Left lung (tissue), 10 donors: ENCODE data around the gene DNM3. TPM values are rescaled to one million over a fixed set of nuclear protein-coding genes. Genes with fewer than 3 reads are reported as not detected.

Experiments used
- ATAC-seq: fragments of 200-7000 bp; cut with Tn5 transposase; one replicate; pipeline ENCODE4 v1.9.1; 2020; ENCODE audit warnings: moderate library complexity
- DNase-seq, 4 donors: peaks; one replicate each; pipeline ENCODE4 v3.0.0-alpha.2; 2013 to 2020
- H3K27ac ChIP-seq, 2 donors: fragments of 200-600 bp; sonication (generic) in 1 of 2; one replicate each; pipeline versions ENCODE4 v1.5.0 to v1.8.0; 2020 to 2021
- H3K27me3 ChIP-seq, 2 donors: fragments of 200-600 bp; sonication (generic) in 1 of 2; one replicate each; pipeline versions ENCODE4 v1.5.0 to v1.8.0; 2020 to 2021
- H3K36me3 ChIP-seq, 2 donors: fragments of 200-600 bp; sonication (generic) in 1 of 2; one replicate each; pipeline versions ENCODE4 v1.5.0 to v1.8.0; 2020 to 2021
- H3K4me1 ChIP-seq, 2 donors: fragments of 200-600 bp; one replicate each; pipeline ENCODE4 v1.8.0; 2021
- H3K4me3 ChIP-seq, 2 donors: fragments of 200-600 bp; sonication (generic) in 1 of 2; one replicate each; pipeline versions ENCODE4 v1.5.0 to v1.8.0; 2020 to 2021; ENCODE audit warnings: mild to moderate bottlenecking in 1 of 2
- H3K9me3 ChIP-seq, 2 donors: fragments of 200-600 bp; sonication (generic) in 1 of 2; one replicate each; pipeline versions ENCODE4 v1.5.0 to v1.8.0; 2020 to 2021
- CTCF ChIP-seq, 2 donors: fragments of 200-600 bp; sonication (generic) in 1 of 2; IDR thresholded peaks; one replicate each; pipeline versions ENCODE4 v1.5.0 to v1.8.0; 2021; ENCODE audit warnings: antibody characterized with exemption in 2 of 2
- intact Hi-C, 2 donors: fragments of 100-400 bp; cut with DNase I; formaldehyde crosslinking; loops; one replicate each; pipeline versions ENCODE4 v1.11.2 to v1.14.2; 2022
- polyA plus RNA-seq, 6 donors: library from polyadenylated mRNA; unstranded; fragments of 120-200 nt; gene quantifications; one replicate each; pipeline ENCODE4 v1.2.1, GENCODE V29; 2013; ENCODE audit not compliant: insufficient read length in 6 of 6
- total RNA-seq, 2 donors: library from RNA; stranded (reverse); fragmentation: NEBNext Ultra II Directional; extraction: Animal tissue kit (Norgen Biotek cat#: 25700); gene quantifications; one replicate each; pipeline ENCODE4 v1.2.1, GENCODE V29; 2021
- donor health status: DM: no; HTN: yes; CAD: no.
- donor health status: DM: no; HTN: no; CAD: no.

DNM3 gene
- total and polyA plus RNA-seq, 8 donors, result 5.2 to 7.7 (median 6.3) TPM

GRCh38 chr1:172004671-172005070 is 163.4 kb downstream of the DNM3 start:
- intact Hi-C loops, result loop anchor here in 1 of 2 donors (10.0 kb wide), 2 partner anchors 400 to 430 kb away; no protein-coding TSS in a partner anchor
- DNase-seq, result no peak
- no peak overlapping the region for H3K27ac ChIP-seq
- H3K9me3 ChIP-seq, result no peaks in the 10 kb centered on the region
- TF ChIP-seq CTCF (IDR thresholded peaks at IDR 0.05), result no peak
- H3K27me3 ChIP-seq, result no peaks in the 10 kb centered on the region
- H3K4me3 ChIP-seq, result no peak overlapping the region
- H3K4me1 ChIP-seq, result no peaks in the 10 kb centered on the region
- ATAC-seq, result no peak
- H3K36me3 ChIP-seq, result no peaks in the 10 kb centered on the region

DNA sequence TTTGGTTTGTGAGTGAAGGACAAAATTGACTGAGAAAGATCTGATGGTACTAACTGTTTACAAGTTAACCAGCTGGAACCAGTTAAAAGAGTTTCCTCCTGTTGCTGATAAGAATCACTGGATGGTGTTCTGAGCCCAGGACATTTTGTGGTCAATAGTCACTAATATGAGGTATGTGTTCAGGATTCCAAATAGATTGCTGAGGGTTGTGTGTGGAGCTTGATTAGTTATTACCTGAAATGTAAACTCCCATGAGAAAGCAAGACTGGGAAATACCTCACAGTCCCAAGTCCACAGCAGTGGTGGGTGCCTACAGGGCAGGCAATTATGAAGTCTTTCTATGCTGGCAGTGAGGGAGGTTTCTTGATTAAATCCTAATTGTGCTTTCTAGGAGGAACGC is 164.6 kb downstream of the DNM3 start:
- no peak overlapping the region for H3K27ac ChIP-seq
- no peak overlapping the region for H3K4me3 ChIP-seq
- H3K36me3 ChIP-seq, result no peaks in the 10 kb centered on the region
- no peaks in the 10 kb centered on the region for H3K4me1 ChIP-seq
- TF ChIP-seq CTCF (IDR thresholded peaks at IDR 0.05), result no peak
- no peak for DNase-seq
- ATAC-seq, result no peak
- intact Hi-C loops, result loop anchor here in 1 of 2 donors (10.0 kb wide), 2 partner anchors 399 to 429 kb away; no protein-coding TSS in a partner anchor
- H3K9me3 ChIP-seq, result peaks cover 0 to 4% of the 10 kb centered on the region in 2 donors
- no peaks in the 10 kb centered on the region for H3K27me3 ChIP-seq

GRCh38 chr1:172006660-172007059 is 165.4 kb downstream of the DNM3 start:
- no peaks in the 10 kb centered on the region for H3K36me3 ChIP-seq
- H3K27me3 ChIP-seq, result no peaks in the 10 kb centered on the region
- no peak for DNase-seq
- no peak for TF ChIP-seq CTCF (IDR thresholded peaks at IDR 0.05)
- intact Hi-C loops, result loop anchor here in 1 of 2 donors (10.0 kb wide), 2 partner anchors 398 to 428 kb away; no protein-coding TSS in a partner anchor
- no peak overlapping the region for H3K27ac ChIP-seq
- no peaks in the 10 kb centered on the region for H3K4me1 ChIP-seq
- no peak for ATAC-seq
- H3K4me3 ChIP-seq, result no peak overlapping the region
- peaks cover 0 to 4% of the 10 kb centered on the region in 2 donors for H3K9me3 ChIP-seq

DNA sequence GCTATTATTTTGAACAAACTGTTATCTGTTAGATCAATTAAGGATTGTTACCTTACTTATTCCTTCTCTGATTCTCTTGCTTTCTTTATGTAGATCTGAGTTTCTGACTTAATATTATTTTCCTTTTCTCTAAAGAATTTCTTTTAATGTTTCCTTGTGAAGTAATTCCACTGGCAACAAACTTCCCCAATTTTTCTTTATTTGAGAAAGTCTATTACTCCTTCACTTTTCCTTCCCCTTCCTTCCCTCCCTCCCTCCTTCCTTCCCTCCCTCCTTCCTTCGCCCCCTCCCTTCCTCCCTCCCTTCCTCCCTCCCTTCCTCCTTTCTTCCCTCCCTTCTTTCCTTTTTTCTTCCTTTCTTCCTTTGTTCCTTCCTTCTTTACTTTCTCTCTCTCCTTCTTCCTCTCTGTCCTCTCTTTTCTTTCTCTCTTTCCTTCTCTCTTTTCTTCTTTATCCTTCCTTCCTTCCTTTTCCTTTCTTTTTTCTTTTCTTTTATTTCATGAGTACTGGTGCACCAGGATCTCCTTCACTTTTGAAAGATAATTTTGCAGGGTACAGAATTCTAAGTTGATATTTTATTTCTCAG is 177.5 kb downstream of the DNM3 start:
- Histone ChIP-seq H3K4me3 (no peak overlapping the region), H3K36me3 (no peaks in the 10 kb centered on the region), H3K9me3 (peaks cover 0 to 5% of the 10 kb centered on the region in 2 donors), H3K27ac (no peak overlapping the region), H3K4me1 (no peaks in the 10 kb centered on the region), H3K27me3 (no peaks in the 10 kb centered on the region)
- DNase-seq (no peak), ATAC-seq (no peak)
- intact Hi-C loops, result no loop called here
- TF ChIP-seq CTCF (IDR thresholded peaks at IDR 0.05), result no peak

DNA sequence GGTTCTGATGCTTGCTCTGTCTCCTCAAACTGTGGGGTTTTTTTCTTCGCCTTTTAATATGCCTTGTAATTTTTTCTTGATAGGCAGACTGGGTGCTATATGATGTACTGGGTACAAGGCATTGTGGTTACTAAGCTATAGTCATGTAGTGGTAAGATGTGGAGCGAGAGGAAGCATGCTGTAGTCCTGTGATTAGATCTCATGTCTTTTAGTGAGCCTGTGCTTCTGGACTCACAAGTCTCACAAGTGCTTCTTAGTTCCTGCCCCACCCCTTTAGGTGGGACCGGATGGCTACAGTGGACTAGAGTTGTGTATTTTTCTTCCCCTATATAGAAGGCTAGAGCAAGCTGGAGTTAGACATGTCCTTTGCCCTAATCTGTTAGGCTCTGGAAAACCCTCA is 178.7 kb downstream of the DNM3 start:
- Histone ChIP-seq H3K27ac (no peak overlapping the region), H3K27me3 (no peaks in the 10 kb centered on the region), H3K4me1 (no peaks in the 10 kb centered on the region), H3K9me3 (peaks cover 0 to 5% of the 10 kb centered on the region in 2 donors), H3K36me3 (no peaks in the 10 kb centered on the region), H3K4me3 (no peak overlapping the region)
- ATAC-seq, result no peak
- no peak for TF ChIP-seq CTCF (IDR thresholded peaks at IDR 0.05)
- DNase-seq, result no peak
- intact Hi-C loops, result no loop called here
